Sigmoid colon (tissue), 4 donors: ENCODE data around the gene OR2L8.

ENCODE experiments used
- POLR2A ChIP-seq, 2 donors: fragments of 450-650 bp; IDR thresholded peaks; one replicate each; pipeline ENCODE4 v1.6.1; 2016; ENCODE audit warnings: antibody characterized with exemption in 2 of 2, mild to moderate bottlenecking in 2 of 2, moderate library complexity in 2 of 2
- POLR2AphosphoS5 ChIP-seq, 4 donors: sonication (generic); formaldehyde crosslinking; IDR thresholded peaks; one replicate each; pipeline ENCODE4 v1.6.1; 2017; ENCODE audit warnings: antibody characterized with exemption in 4 of 4

GRCh38 chr1:247953408-247953807, 4.8 kb downstream of the OR2L8 start:
- TF ChIP-seq POLR2A (IDR thresholded peaks at IDR 0.05): no peak
- TF ChIP-seq POLR2AphosphoS5 (IDR thresholded peaks at IDR 0.05): no peak
